ENCODE data around the gene POLG. TPM values are rescaled to one million over a fixed set of nuclear protein-coding genes. Genes with fewer than 3 reads are reported as not detected.
A peak's percentile ranks its signal among the peaks of the same experiment; 100 is the strongest.

Gene POLG
- polyA plus RNA-seq, 4 donors: 46.7 to 59.2 (median 52.4) TPM

DNA sequence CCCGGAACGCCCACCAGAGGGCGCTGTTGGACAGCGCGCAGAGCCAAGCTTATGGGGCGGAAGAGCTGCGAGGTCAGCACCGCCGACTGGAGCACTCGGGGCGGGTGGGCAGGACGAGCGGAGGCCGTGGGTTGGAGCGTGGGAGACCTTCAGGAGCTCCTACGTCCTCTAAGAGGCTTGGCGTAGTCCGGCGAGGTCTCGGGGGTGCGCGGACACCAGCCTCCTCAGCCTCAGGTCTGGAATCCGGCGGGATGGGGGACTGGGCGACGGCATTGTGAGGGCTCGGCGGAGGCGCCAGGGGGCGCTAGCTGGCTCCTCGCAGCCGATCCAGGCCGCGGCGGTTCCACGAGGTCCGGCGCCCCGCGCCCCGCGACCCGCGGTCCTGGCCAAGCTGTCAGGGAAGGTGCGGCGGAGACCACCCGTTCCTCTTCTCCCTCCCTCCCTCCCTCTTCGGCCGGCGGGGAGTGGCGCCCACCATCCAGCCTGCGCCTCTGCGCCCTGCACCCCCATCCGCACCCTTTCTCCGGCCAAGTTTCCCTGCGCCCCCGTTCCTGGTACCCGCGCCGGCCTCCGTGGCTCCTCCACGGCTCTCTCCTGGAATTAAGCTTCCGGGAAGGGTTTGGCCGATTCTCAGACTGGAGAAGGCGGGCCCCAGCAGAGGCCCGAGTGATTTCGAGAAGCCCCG lies 24.3 kb upstream of the POLG start:
- DNase-seq (ENCODE audit: low read depth in 4 of 4, low spot score in 2 of 4): peak; percentile 45 to 72 (median 62)

DNA sequence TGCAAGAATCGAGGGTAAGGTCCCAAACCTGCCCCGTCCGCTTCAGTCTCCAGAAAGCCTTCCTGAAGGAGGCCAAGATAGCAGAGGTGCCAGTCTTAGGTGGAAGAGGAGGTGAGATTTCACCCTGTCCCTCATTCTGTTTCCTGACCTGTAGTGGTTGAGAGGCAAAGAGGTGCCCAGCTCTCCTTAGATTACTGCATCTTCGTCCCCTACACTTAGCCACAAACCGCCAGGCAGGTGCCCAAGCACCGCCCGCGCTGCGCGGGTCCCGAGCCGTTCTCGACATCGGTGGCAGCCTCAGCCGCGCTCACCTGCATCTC lies 23.8 kb upstream of the POLG start:
- no peak for DNase-seq (ENCODE audit: low read depth in 4 of 4, low spot score in 2 of 4)

DNA sequence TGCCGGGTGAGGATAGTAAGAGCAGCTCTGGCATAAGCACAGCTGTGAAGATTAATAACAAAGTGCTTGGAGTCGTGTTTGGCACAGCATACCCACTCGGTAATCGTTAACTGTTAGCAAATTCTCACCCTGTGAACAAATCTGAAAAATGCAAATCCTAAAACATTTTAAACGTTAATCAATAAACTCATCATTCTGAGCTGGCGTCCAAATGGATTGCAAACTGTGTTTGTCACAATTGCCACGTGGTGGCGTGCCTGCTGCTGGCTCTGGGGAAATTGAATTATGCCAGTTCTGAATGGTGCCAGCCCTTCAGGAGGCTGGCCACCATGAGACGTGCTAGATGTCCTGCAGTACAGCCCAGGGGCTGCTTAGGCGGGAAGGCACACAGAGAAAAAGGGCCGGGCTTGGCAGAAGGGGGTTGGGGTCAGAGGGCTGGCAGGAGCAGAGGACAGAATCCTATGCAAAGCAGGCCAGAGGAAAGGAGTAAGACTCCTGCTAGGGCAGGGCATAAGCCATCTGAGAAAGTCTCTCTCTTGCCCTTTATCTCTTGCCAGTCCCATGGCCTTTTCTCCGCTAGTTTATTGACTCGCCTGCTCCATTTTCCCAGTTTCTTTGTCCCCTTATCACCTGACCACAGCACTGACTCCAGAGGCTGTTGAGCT lies 22.1 kb upstream of the POLG start:
- no peak for DNase-seq (ENCODE audit: low read depth in 4 of 4, low spot score in 2 of 4)

DNA sequence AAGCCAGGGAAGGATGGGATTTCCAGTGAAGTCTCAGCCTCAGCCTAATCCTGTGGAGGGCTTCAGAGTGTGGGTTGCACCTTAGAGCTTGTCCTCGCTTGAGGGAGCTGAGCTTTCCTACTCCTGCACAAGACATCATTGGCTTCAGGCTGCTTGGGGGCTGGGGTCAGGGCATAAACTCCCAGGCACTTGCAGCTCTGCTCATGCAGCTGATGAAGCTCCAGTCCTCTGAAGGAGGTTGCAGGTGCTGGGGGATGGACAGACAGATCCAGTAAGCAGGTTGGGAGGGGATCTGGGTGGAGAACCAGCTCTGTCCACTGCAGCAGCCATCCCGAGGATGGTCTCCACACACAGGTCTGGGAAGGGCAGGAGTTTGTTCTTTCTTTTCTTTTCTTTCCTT lies 19.4 kb upstream of the POLG start:
- no peak for DNase-seq (ENCODE audit: low read depth in 4 of 4, low spot score in 2 of 4)

DNA sequence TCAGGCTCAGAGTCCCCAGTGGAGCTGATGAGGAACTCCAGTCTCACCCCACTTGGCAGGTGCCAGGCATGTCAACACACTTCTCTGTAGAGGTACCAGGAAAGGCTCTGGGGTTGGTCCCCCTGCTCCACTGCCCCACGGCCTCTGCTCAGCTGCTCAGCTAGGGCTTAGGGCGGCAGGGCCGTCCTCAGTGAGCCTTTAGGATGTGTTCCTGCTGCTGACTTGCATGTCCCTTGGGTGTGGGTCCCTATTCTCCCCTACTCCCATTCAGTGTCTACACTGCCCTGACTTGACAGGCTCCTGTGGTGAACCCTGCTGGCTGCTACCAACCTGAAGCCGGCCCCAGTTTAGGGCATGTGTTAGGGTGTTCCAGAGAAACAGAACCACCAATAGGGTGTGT lies 17.9 kb upstream of the POLG start:
- DNase-seq (ENCODE audit: low read depth in 4 of 4, low spot score in 2 of 4): no peak

DNA sequence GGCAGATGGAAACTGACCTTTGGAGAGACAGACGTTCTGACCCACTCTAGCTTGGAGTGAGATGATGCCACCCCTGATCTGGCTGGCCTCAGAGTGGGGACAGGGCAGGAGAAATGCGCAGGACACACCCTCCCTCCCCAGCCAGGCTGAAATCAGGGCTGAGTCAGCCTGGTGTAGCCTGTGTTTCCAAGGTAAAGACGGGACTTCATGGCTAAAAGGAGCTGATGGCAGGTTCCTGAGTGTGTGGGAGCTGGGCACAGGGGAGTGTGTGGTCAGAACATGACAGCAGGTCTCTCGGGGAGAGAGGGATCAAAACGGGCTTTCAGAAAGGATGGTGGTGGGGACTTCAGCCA lies 14.6 kb upstream of the POLG start:
- DNase-seq (ENCODE audit: low read depth in 4 of 4, low spot score in 2 of 4): no peak

DNA sequence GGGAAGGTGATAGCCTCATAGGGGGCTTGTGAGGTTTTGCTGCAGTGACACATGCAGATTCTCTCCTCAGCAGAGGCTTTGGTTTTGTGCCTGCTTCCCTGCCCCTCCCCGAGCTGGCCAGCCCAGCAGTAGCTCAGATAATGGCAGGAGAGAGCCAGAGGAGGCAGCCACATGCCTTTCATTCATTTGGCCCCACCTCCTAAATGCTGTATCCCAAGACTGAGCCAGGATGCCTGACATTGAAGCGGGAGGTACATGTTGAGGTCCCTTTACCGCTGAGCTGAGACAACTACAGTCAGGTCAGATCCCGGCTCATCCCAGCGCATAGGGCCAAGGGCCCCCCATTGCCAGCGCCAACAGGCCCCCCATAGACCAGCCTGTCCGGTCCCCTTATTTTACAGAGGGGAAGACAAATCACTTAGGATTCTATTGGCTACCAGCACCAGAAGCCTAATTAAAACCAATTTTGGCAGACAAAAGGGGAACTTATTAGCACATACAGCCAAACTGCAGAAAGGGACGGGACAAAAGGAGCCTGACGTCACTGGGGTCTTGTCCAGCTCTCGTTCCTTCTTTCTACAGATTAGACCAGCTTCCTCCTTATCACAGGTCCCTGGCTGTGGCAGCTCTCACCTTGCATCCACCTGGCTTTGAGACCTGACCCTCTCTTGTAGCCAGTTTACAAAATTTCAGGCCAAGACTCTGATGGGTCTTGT lies 12.1 kb upstream of the POLG start:
- DNase-seq (ENCODE audit: low read depth in 4 of 4, low spot score in 2 of 4): no peak

DNA sequence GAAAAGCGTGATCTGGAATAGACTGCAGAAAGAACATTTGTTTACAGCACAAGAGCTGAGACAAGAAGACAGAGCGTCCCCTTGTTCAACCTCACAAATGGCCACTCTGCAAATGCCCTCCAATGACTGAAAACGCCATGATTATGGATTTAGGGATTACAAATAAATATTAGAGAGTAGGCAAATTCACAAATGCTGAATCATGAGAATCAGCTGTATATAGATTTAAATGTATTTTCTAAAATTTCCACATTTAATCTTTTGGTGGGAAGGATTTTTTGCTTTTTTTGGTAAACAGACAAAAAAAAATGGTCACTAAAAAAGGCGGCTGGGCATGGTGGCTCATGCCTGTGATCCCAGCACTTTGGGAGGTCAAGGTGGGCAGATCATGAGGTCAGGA lies 10.6 kb upstream of the POLG start:
- DNase-seq (ENCODE audit: low read depth in 4 of 4, low spot score in 2 of 4): no peak

DNA sequence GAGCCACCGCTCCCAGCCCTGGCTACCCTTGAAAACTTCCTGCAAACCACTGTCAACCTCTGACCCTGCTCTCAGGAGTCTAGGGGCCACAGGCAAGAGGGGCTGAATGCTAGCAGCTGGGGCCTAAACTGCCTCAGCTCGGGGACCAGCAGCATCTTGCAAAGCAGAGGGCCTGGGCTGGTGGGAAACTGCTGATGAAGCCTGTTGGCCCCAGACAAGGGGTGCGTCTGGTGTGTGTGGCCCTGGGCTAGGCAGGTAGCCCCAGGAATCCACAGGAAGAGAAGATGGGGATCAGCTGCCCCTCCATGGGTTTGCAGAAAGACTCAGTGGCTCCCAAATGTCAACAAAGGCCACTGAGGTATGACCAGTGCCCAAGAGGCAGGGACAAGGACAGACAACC lies 8.2 kb upstream of the POLG start:
- DNase-seq (ENCODE audit: low read depth in 4 of 4, low spot score in 2 of 4): no peak

DNA sequence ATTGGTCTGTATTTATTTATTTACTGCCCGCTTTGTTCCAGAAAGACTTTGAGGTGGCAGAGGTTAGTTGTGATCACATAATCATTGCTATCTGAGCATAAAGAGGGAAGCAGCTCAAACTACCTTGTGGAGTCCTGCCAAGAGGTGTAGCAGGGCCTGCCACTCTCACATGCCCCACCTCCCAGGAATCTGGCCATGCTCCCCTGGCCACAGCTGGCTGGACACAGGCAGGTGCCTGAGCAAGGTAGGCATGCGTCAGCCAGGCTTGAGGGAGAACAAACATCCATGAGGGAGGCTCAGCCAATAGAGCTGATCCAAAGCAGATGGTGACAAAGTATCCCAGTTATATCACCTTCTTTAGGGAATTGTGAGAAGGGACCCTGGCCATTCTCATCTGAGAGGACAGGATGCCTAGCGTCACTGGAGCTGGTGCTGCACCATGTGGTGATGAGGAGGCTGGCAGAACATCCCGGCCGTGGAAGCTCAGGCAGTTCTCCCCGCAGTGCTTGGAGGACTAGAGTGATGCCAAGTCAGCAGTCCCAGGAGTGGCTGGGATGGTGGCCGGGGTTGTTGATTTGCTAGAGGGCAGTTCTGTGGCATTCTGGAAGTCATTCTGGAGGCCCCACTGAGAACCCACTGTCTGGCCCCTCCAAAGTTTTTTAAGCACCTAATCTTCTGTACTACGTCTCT lies 6.8 kb upstream of the POLG start:
- DNase-seq (ENCODE audit: low read depth in 4 of 4, low spot score in 2 of 4): no peak

DNA sequence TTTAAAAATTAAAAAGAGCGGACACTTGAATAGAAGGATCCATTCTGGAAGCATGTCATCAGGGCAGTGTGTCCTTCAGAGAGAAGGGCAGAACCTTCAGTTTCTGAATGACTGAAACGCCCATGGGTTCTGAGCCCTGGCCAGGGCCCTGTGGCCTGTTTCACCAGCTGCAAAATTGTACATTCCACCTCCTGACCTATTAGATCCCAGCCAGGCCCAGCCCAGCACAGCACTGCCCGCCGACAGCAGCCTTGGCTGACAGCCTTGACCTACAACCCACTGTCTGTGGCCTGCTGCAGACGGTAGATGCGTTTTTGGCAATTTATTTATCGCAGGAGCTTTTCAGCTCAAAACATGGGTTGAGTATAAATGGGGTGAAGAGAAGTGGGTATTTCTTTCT lies 5.9 kb upstream of the POLG start:
- DNase-seq (ENCODE audit: low read depth in 4 of 4, low spot score in 2 of 4): no peak

DNA sequence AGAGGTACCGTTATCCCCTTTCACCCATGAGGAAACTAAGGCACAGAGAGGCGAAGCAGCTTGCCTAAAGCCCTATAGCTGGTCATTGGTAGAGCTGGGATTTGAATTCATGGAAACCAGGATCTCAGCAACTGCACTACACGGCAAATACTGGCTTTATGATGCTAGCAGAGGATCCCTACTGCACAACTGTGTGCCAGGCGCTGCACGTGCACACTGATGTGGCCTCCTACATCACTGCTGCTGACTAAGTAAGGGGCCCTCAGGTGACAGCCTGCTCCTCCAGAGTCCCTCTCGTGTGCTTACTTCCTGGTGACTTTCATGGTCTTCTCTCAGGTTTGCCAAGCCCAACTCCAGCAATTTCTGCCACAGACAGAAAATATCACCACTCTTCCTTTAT lies 3.4 kb upstream of the POLG start:
- no peak for DNase-seq (ENCODE audit: low read depth in 4 of 4, low spot score in 2 of 4)

DNA sequence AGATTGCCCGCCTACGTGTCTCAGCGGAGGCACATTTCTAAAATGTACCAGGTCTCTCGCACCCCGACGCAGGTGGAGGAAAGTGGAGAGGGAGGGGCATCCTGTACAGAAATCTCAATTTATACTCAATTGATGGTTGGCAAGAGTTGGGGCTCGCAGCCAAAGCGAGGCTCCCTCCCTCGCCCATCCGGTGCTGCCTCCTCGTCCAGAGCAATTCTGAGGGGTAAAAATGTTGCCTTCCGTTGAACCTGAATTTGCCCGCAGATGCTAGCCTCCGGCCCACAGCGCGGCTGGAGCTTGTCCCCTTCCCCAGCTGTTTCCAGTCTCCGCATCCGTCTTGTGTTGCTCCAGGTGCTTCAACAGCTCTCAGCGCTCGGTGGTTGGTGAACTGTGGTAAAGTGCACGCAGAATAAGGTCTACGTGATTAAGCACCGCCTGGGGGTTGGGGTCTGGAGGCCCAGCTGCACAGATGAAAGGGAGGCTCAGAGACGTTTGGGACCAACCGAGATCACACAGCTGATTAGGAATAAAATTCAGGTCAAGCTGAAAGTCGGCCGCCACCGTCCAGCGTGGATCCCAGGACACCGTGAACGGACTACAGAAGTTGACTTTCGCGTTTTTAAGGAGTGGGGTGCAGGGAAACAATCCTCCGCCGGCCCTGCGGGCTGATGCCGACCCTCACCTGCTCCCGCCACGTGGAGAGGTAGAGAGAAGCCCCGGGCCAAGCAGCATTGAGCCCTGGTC lies 846 bp upstream of the POLG start:
- DNase-seq (ENCODE audit: low read depth in 4 of 4, low spot score in 2 of 4): peak; percentile 26 to 63 (median 40)

DNA sequence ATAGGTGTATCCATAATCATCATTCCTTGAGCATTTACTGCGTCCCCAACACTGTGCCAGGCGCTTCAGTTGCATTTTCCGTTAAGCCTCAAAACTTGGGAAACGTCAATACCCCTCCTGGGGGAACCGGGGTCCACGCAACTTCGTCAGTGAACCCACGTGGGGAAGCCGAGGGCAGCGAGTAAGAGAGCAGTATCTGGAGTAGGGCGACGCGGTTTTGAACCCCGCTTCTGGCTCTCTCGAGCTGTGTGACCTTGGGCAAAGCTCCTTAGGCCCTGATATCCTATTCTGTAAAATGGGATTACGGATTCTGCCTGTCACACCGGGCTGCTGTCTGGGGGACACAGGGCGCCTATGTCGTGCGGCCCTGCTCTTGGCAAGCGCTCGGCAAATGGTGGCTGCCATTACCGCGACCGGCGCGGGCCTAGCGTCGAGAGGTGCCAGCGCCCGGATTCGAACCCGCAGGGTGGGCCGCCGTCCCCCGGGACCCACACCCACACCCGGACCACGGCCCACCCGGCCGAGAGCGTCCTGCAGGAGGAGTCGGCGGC lies 590 bp downstream of the POLG start:
- no peak for DNase-seq (ENCODE audit: low read depth in 4 of 4, low spot score in 2 of 4)

DNA sequence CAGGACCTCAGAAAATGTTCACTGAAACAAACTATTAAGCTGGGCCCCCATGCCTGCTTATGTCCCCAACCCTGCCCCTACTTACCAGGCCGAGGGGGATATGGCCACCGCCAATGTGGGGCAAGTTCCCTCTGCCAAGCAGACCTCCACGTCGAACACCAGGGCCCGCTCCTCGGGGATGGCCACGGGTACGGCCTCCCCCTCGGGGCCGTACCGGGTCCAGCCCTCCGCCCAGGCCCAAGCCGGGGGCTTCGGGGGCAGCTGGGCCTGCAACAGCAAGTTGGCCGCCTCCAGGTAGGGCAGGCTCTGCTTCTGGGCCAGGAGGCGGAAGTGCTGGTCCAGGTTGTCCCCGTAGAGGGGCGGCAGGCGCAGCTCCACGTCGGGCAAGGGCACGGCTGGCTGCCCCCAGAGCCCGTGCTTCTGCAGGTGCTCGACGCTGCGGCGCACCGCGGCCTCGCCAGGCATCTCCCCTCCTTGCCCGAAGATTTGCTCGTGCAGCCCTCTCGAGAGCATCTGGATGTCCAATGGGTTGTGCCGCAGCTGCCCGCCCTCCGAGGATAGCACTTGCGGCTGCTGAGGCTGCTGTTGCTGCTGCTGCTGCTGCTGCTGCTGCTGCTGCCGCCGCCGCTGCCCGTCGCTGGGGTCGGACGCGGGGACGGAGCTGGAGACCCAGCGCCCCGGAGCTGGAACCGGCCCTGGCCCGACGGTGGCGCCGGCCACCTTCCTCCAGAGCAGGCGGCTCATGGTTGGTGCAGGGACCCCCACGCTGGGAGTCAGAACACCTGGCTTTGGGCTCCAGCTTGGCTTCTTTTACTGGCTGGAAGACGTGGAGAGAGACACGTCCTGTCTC lies 1.4 kb downstream of the POLG start:
- DNase-seq (ENCODE audit: low read depth in 4 of 4, low spot score in 2 of 4): no peak

DNA sequence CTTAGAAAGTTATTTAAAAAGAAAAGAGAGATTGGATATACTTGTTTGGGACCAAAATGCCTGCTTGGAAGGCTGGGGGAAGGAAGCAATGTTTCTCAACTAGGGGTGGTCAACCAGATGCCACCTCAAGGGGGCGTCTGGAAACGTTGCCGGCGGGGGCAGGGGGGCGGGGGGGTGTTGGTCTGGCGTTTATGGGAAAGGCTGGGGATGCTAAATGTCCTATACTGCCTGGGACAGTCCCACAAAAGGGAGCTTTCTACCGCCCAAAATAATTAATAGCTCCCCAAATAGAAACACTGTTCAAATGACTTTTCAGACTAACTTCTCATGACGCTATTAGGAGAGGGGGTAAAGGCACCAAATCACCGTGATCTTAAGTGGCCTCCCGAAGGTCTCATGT lies 2.2 kb downstream of the POLG start:
- DNase-seq (ENCODE audit: low read depth in 4 of 4, low spot score in 2 of 4): no peak

DNA sequence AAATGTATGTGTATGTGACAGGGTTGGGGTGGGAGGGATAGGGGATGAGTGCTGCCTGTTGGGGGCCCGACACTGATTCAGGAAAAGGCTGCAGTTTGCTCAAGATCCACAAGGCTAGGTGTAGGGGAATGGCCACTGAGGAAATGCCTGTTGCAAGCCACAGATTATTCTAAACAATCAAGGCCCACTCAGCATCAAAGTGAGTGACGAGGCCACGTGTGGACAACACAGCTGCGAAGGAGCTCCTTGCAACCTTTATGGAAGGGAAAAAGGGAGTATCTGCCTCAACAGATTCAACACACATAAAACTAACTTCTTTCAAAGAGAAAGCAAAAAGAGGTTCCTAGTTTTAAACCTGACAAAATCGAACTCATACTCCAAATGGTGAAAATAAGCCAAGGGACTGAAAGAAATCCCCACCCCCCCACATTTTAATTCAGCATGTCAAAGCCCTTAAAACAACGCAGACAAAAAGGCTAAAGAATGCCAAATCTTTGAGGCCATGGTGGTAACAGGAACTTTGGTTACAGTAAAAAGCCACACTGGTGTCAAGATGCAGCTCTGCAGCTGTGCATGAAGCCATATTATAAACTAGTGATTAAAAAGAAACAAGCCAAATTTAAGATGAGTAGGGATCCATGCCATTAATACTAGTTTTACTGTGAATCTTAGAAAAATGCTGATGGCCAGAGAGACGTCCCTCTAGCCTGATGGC lies 3.6 kb downstream of the POLG start:
- DNase-seq (ENCODE audit: low read depth in 4 of 4, low spot score in 2 of 4): no peak

DNA sequence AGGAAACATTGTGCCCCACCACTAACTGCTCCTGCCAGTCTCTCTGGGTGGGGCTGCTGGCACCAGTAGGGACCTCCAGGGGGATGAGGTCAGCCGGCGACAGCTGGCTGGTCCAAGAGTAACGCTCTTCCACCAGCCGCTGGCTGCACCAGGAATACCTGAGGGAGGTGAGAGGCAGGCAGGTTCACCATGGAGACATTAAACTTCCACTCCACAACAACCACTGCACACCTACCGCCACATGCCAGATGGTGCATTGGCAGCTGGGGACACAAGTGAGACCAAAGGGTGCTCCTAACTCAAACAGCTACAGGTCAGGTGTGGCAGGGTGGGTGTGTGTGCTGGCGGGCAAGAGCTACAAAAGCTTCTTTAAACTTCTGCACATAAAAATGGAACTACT lies 4.5 kb downstream of the POLG start:
- DNase-seq (ENCODE audit: low read depth in 4 of 4, low spot score in 2 of 4): no peak

Measured in left renal cortex interstitium (tissue), 4 donors.